SHP77 (cell line): Measurements from ENCODE around the gene ATP9B.

Experiments
- DNase-seq, 2 experiments: peaks; one replicate each; lab custom pipeline; 2025; lab: John Stamatoyannopoulos, UW

The ATP9B gene

GRCh38 chr18:79068937-79069716 is at the start of gene ATP9B:
TSS of gene ATP9B (plus strand) at chr18:79069394. CDS start at chr18:79069411, 17 bp downstream.
- DNase-seq: peak; percentile 79 to 88

GRCh38 chr18:79019881-79020280 is 49.3 kb upstream of the ATP9B start:
- no peak for DNase-seq

- no peak for DNase-seq
These were observed 46.6 kb upstream of the ATP9B start for GRCh38 chr18:79022603-79023002.

GRCh38 chr18:79026491-79026890 is 42.7 kb upstream of the ATP9B start:
- no peak for DNase-seq

GRCh38 chr18:79030680-79031079 is 38.5 kb upstream of the ATP9B start:
- no peak for DNase-seq

GRCh38 chr18:79042276-79042675 is 26.9 kb upstream of the ATP9B start:
- no peak for DNase-seq

- DNase-seq: no peak
These were observed 25.9 kb upstream of the ATP9B start for GRCh38 chr18:79043288-79043687.

- DNase-seq: peak in 1 of 2 experiments; percentile 35
These were observed 22.7 kb upstream of the ATP9B start for GRCh38 chr18:79046522-79046921.

- no peak for DNase-seq
These were observed 21.5 kb upstream of the ATP9B start for GRCh38 chr18:79047556-79048244.

- no peak for DNase-seq
These were observed 21.0 kb upstream of the ATP9B start for GRCh38 chr18:79048245-79048632.

- no peak for DNase-seq
These were observed 19.7 kb upstream of the ATP9B start for GRCh38 chr18:79049506-79049905.

GRCh38 chr18:79050005-79050404 is 19.2 kb upstream of the ATP9B start:
- DNase-seq: no peak

GRCh38 chr18:79056827-79057367 is 12.3 kb upstream of the ATP9B start:
- DNase-seq: no peak

- DNase-seq: no peak
These were observed 11.2 kb upstream of the ATP9B start for GRCh38 chr18:79058007-79058406.

GRCh38 chr18:79062806-79063205 is 6.4 kb upstream of the ATP9B start:
- no peak for DNase-seq

GRCh38 chr18:79064228-79064627 is 5.0 kb upstream of the ATP9B start:
- DNase-seq: peak; percentile 77 to 80

GRCh38 chr18:79065802-79066201 is 3.4 kb upstream of the ATP9B start:
- DNase-seq: no peak

GRCh38 chr18:79067611-79068010 is 1.6 kb upstream of the ATP9B start:
- DNase-seq: no peak

GRCh38 chr18:79068341-79068936 is 755 bp upstream of the ATP9B start:
- no peak for DNase-seq

GRCh38 chr18:79069717-79070151 is 540 bp downstream of the ATP9B start:
- DNase-seq: no peak

GRCh38 chr18:79070486-79070885 is 1.3 kb downstream of the ATP9B start:
- no peak for DNase-seq

- DNase-seq: no peak
These were observed 1.8 kb downstream of the ATP9B start for GRCh38 chr18:79071037-79071436.
